H1 (cell line): ENCODE data around the gene DAAM1.

ENCODE experiments used
- HDAC2 ChIP-seq, 2 experiments: fragments of 300-600 bp in 1 of 2; sonication (generic) in 1 of 2; IDR thresholded peaks; 2 replicates each; pipeline ENCODE4 v1.6.1; 2011 to 2012; ENCODE audit warnings: low read depth in 2 of 2, low read length in 2 of 2, mild to moderate bottlenecking in 2 of 2, moderate library complexity in 2 of 2, borderline replicate concordance in 1 of 2, inconsistent platforms in 1 of 2
- POLR2AphosphoS5 ChIP-seq: IDR thresholded peaks from 2 replicates; pipeline ENCODE4 v1.6.1; 2011; ENCODE audit warnings: low read depth, low read length
- TF ChIP-seq, protein P1 (sequence below), 3 experiments: IDR thresholded peaks; 1 replicate in 2 of 3; 2 replicates in 1 of 3; pipeline versions ENCODE4 v1.5.1 to v1.6.1; 2011; ENCODE audit warnings: low read length in 3 of 3, mild to moderate bottlenecking in 3 of 3, inconsistent platforms in 2 of 3, low read depth in 1 of 3, moderate library complexity in 1 of 3; ENCODE audit not compliant: insufficient read depth in 1 of 3; ENCODE audit errors: control extremely low read depth in 1 of 3

DNA sequence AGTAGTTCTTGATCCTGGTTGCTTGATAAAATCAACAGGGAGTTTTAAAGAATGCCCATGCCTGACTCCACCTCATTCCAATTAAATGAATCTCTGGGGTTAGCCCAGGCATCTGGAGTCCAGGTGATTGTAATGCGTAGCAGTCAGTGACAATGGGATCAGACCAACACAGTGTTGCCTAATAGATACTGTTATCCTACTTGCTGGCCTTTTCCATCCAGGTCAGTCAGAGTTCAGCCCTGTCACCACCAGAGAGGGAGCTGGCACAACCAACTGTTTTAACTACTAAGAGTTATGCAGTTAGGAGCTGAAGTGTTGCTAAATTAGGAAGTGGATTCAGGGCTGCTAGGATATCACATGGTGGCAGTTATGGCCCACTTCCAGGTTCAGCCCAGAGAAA lies 169.6 kb downstream of the DAAM1 start:
- TF ChIP-seq, protein P1, sequence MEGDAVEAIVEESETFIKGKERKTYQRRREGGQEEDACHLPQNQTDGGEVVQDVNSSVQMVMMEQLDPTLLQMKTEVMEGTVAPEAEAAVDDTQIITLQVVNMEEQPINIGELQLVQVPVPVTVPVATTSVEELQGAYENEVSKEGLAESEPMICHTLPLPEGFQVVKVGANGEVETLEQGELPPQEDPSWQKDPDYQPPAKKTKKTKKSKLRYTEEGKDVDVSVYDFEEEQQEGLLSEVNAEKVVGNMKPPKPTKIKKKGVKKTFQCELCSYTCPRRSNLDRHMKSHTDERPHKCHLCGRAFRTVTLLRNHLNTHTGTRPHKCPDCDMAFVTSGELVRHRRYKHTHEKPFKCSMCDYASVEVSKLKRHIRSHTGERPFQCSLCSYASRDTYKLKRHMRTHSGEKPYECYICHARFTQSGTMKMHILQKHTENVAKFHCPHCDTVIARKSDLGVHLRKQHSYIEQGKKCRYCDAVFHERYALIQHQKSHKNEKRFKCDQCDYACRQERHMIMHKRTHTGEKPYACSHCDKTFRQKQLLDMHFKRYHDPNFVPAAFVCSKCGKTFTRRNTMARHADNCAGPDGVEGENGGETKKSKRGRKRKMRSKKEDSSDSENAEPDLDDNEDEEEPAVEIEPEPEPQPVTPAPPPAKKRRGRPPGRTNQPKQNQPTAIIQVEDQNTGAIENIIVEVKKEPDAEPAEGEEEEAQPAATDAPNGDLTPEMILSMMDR (IDR thresholded peaks at IDR 0.05; ENCODE audit: control extremely low read depth in 1 of 3, insufficient read depth in 1 of 3, low read depth in 1 of 3, low read length in 3 of 3), result no peak
- TF ChIP-seq POLR2AphosphoS5 (no peak), HDAC2 (IDR thresholded peaks at IDR 0.05; ENCODE audit: borderline replicate concordance in 1 of 2, low read depth in 2 of 2, low read length in 2 of 2) (no peak)
